T-helper 2 cell treated with Interferon-gamma antibody and Interleukin-4, amounts not matched to agents 5 μg/mL and 100 μg/mL, for 36 hours (primary cell): Measurements from ENCODE around the gene LRRK1.

Experiments used
- DNase-seq: peaks from one replicate; pipeline ENCODE4 v3.0.0; 2021; ENCODE audit warnings: low spot score
- H3K27ac Mint-ChIP-seq: one replicate; pipeline ENCODE4 v1.8.0; 2021; ENCODE audit warnings: mild to moderate bottlenecking, mixed read lengths
- H3K27me3 Mint-ChIP-seq: one replicate; pipeline ENCODE4 v1.8.0; 2021; ENCODE audit warnings: low read depth, mixed read lengths
- H3K36me3 Mint-ChIP-seq: one replicate; pipeline ENCODE4 v1.8.0; 2021; ENCODE audit warnings: low read depth, mixed read lengths
- H3K4me1 Mint-ChIP-seq: one replicate; pipeline ENCODE4 v1.8.0; 2021; ENCODE audit warnings: low read depth, mixed read lengths
- H3K4me3 Mint-ChIP-seq: one replicate; pipeline ENCODE4 v1.8.0; 2022; ENCODE audit warnings: mild to moderate bottlenecking, moderate library complexity, mixed read lengths
- H3K9me3 Mint-ChIP-seq: one replicate; pipeline ENCODE4 v1.8.0; 2021; ENCODE audit warnings: mixed read lengths

LRRK1 gene

DNA sequence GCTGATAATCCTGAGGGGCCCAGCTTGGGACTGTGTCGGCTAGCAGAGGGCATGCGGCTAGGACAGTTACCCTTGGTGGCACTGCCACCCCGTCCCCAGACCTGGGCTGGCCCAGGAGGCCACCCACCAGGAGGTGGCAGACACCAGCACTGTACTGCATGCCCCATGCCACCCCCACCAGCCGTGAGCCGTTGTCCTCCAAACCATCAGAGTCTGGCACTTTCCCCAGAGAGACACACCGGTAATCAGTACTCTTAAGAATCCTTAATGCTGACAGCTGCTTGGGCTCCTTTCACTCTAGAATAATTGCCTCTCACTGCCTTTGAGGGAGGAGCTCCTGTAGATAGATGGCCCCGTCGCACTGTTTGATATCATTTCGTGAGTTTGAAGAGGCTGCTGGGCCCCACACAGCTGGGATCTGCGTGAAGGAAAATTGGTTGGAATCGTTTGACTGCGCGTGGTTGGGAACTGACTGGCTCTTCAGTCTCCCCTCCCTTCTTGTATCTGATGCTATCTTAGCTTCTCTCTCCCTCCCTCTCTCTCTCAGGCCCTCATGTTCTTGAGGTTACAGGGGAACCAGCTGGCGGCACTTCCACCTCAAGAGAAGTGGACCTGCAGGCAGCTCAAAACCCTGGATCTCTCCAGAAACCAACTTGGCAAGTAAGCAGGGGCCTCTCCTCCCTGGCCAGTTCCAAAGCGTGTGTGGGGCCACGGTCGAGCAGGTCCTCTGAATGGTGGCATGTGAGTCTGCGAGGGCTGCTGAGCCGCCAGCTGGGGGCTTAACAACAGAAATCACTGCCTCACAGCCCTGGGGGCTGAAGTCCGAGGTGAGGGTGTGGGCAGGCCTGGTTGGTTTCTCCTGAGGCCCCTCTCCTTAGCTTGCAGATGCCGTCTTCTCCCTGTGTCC lies 94.9 kb downstream of the LRRK1 start:
- no peak for DNase-seq
- H3K9me3 Mint-ChIP-seq = no peaks in the 10 kb centered on the region
- no peaks in the 10 kb centered on the region for H3K36me3 Mint-ChIP-seq
- no peak overlapping the region for H3K27ac Mint-ChIP-seq
- H3K27me3 Mint-ChIP-seq = peaks cover 2% of the 10 kb centered on the region
- peaks cover 2% of the 10 kb centered on the region for H3K4me1 Mint-ChIP-seq
- H3K4me3 Mint-ChIP-seq = no peak overlapping the region

- no peaks in the 10 kb centered on the region for H3K9me3 Mint-ChIP-seq
- no peak overlapping the region for H3K27ac Mint-ChIP-seq
- no peaks in the 10 kb centered on the region for H3K27me3 Mint-ChIP-seq
- no peak overlapping the region for H3K4me3 Mint-ChIP-seq
- H3K4me1 Mint-ChIP-seq = peaks cover 2% of the 10 kb centered on the region
- DNase-seq = peak; percentile 53
- no peaks in the 10 kb centered on the region for H3K36me3 Mint-ChIP-seq
Observed at GRCh38 chr15:101014921-101015841, 96.0 kb downstream of the LRRK1 start.

- no peak overlapping the region for H3K4me3 Mint-ChIP-seq
- H3K4me1 Mint-ChIP-seq = peaks cover 2% of the 10 kb centered on the region
- no peaks in the 10 kb centered on the region for H3K27me3 Mint-ChIP-seq
- no peak overlapping the region for H3K27ac Mint-ChIP-seq
- no peak for DNase-seq
- no peaks in the 10 kb centered on the region for H3K9me3 Mint-ChIP-seq
- no peaks in the 10 kb centered on the region for H3K36me3 Mint-ChIP-seq
Observed at GRCh38 chr15:101016581-101016980, 97.4 kb downstream of the LRRK1 start.

- Mint-ChIP-seq H3K4me3 (no peak overlapping the region), H3K27me3 (no peaks in the 10 kb centered on the region), H3K9me3 (no peaks in the 10 kb centered on the region), H3K4me1 (peaks cover 2% of the 10 kb centered on the region), H3K27ac (no peak overlapping the region), H3K36me3 (no peaks in the 10 kb centered on the region)
- no peak for DNase-seq
Observed at GRCh38 chr15:101017093-101017754, 98.1 kb downstream of the LRRK1 start.

DNA sequence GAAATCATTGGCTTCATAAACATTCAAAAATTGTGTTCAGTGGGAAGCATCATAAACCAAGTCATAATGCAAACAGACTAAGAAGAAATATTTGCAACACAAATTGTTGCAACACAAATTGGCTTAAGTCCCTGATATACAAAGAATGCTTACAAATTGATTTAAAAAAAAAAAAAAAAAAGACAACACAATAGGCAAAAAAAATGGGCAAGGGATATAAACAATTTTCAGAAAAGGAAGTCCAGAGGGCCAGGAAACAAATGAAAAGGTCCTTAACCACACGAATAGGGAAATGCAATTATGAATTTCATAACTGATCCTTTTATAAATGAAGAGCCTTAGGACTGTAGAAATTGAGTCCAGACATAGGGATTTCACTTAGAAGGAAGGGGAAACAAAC lies 98.9 kb downstream of the LRRK1 start:
- H3K27ac Mint-ChIP-seq = no peak overlapping the region
- H3K4me1 Mint-ChIP-seq = peaks cover 2% of the 10 kb centered on the region
- no peaks in the 10 kb centered on the region for H3K36me3 Mint-ChIP-seq
- no peak overlapping the region for H3K4me3 Mint-ChIP-seq
- H3K27me3 Mint-ChIP-seq = no peaks in the 10 kb centered on the region
- H3K9me3 Mint-ChIP-seq = no peaks in the 10 kb centered on the region
- DNase-seq = no peak

DNA sequence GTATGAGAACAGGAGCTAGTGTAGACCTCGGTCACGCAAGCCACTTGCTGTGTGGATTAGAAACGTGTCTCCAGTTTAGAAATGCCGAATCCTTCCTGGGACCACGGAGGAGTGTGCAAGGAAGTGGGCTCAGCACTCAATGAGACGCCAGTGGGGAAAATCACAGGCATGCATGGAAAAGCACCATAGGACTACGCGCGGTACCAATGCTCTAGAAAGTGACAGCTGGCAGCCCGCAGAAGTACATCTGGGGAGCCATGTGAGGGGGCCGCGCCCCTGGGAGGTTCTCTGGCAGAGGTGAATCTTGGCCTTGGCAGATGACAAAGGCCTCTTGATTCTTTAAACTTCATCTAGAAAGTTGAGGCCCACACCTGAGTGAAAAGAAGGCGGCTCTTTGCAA lies 99.3 kb downstream of the LRRK1 start:
- no peaks in the 10 kb centered on the region for H3K27me3 Mint-ChIP-seq
- no peak for DNase-seq
- no peak overlapping the region for H3K27ac Mint-ChIP-seq
- no peaks in the 10 kb centered on the region for H3K9me3 Mint-ChIP-seq
- no peaks in the 10 kb centered on the region for H3K36me3 Mint-ChIP-seq
- H3K4me1 Mint-ChIP-seq = peaks cover 2% of the 10 kb centered on the region
- no peak overlapping the region for H3K4me3 Mint-ChIP-seq

DNA sequence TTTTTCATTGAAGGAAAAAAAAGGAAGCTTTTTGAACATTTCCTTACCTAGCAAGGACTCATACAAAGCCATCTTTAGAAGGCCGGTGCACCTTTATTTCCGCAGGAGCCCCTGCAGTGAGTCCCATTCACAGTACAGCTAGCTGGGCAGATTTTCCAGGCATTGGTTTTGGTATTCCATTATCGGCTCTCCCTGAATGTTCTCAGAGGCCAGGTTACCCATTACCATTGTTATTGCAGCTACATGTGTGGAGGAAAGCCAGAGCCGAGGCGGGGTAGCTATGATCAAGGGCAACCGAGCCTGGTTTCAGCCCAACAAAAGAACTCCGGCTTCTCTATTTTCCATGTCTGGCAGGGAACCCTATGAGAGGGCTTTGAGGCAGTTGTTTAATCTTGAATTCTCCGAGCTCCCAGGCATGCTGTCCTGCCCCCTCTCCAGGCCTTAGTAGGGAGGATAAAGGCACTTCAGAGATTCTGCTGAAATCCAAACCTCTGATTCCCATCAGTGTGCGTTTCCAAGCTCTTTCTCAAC lies 100.3 kb downstream of the LRRK1 start:
- peaks cover 2% of the 10 kb centered on the region for H3K4me1 Mint-ChIP-seq
- H3K27ac Mint-ChIP-seq = no peak overlapping the region
- H3K4me3 Mint-ChIP-seq = no peak overlapping the region
- no peaks in the 10 kb centered on the region for H3K9me3 Mint-ChIP-seq
- no peaks in the 10 kb centered on the region for H3K27me3 Mint-ChIP-seq
- no peaks in the 10 kb centered on the region for H3K36me3 Mint-ChIP-seq
- DNase-seq = no peak

- no peaks in the 10 kb centered on the region for H3K9me3 Mint-ChIP-seq
- no peak overlapping the region for H3K27ac Mint-ChIP-seq
- H3K4me3 Mint-ChIP-seq = no peak overlapping the region
- H3K4me1 Mint-ChIP-seq = no peaks in the 10 kb centered on the region
- no peak for DNase-seq
- H3K27me3 Mint-ChIP-seq = no peaks in the 10 kb centered on the region
- H3K36me3 Mint-ChIP-seq = no peaks in the 10 kb centered on the region
Observed at GRCh38 chr15:101020451-101020850, 101.3 kb downstream of the LRRK1 start.

DNA sequence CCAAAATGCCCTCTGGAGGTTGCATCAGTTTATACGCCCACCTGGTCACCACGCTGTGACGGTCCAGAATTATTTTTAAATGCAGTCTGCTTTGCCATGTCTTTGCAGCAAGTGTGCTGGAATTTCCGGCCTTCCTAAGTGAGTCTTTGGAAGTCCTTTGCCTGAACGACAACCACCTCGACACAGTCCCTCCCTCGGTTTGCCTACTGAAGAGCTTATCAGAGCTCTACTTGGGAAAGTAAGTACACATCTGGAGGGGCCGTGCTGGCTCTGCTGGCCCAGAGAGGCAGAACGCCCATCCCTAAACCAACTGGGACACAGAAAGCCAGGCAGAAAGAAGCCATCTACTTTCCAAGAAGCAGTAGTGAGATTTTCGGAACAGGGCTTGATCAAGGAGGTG lies 101.8 kb downstream of the LRRK1 start:
- no peaks in the 10 kb centered on the region for H3K4me1 Mint-ChIP-seq
- no peak overlapping the region for H3K27ac Mint-ChIP-seq
- DNase-seq = no peak
- no peaks in the 10 kb centered on the region for H3K27me3 Mint-ChIP-seq
- no peaks in the 10 kb centered on the region for H3K9me3 Mint-ChIP-seq
- no peaks in the 10 kb centered on the region for H3K36me3 Mint-ChIP-seq
- H3K4me3 Mint-ChIP-seq = no peak overlapping the region

DNA sequence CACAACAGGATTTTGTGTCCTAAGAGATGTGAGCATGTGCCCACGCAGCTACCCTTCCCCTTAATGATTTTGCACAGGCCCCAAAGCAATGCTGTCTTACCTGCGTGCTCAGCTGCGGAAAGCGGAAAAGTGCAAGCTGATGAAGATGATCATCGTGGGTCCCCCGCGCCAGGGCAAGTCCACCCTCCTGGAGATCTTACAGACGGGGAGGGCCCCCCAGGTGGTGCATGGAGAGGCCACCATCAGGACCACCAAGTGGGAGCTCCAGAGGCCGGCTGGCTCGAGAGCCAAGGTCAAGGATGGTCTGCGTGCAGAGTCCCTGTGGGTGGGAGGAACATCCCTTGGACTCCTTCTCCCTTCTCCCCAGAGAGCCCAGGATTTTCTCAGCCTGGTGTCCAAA lies 103.1 kb downstream of the LRRK1 start:
- H3K9me3 Mint-ChIP-seq = no peaks in the 10 kb centered on the region
- H3K4me3 Mint-ChIP-seq = no peak overlapping the region
- H3K27ac Mint-ChIP-seq = no peak overlapping the region
- no peaks in the 10 kb centered on the region for H3K36me3 Mint-ChIP-seq
- no peaks in the 10 kb centered on the region for H3K4me1 Mint-ChIP-seq
- no peak for DNase-seq
- no peaks in the 10 kb centered on the region for H3K27me3 Mint-ChIP-seq

DNA sequence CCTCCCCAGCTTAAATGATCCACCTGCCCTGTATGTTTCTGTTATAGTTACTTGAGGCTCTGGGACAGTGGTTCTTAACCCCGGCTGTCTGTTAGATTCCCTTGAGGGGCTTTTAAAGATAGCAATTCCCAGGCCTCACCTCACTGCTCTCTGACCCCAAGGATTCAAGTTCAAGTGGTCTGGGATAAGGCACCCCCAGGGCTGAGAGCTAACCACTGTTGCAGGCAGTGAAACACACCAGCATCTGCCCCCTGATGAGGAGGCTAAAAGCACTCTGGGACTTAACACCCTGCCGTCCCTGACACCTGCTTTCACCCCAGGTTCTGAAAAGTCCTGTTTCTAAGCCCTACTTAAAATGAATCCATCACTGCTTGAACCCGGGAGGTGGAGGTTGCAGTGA lies 103.7 kb downstream of the LRRK1 start:
- Mint-ChIP-seq H3K36me3 (no peaks in the 10 kb centered on the region), H3K9me3 (no peaks in the 10 kb centered on the region), H3K27me3 (no peaks in the 10 kb centered on the region), H3K4me3 (no peak overlapping the region), H3K27ac (no peak overlapping the region), H3K4me1 (no peaks in the 10 kb centered on the region)
- no peak for DNase-seq

GRCh38 chr15:101023501-101024072 lies 104.4 kb downstream of the LRRK1 start:
- DNase-seq = no peak
- Mint-ChIP-seq H3K4me3 (no peak overlapping the region), H3K4me1 (no peaks in the 10 kb centered on the region), H3K27me3 (no peaks in the 10 kb centered on the region), H3K27ac (no peak overlapping the region), H3K9me3 (no peaks in the 10 kb centered on the region), H3K36me3 (no peaks in the 10 kb centered on the region)

GRCh38 chr15:101024073-101024695 lies 105.0 kb downstream of the LRRK1 start:
- no peak overlapping the region for H3K4me3 Mint-ChIP-seq
- H3K4me1 Mint-ChIP-seq = no peaks in the 10 kb centered on the region
- no peaks in the 10 kb centered on the region for H3K27me3 Mint-ChIP-seq
- H3K36me3 Mint-ChIP-seq = no peaks in the 10 kb centered on the region
- H3K27ac Mint-ChIP-seq = no peak overlapping the region
- H3K9me3 Mint-ChIP-seq = no peaks in the 10 kb centered on the region
- DNase-seq = no peak
